ENCODE measurements around the gene DMD.

DNA sequence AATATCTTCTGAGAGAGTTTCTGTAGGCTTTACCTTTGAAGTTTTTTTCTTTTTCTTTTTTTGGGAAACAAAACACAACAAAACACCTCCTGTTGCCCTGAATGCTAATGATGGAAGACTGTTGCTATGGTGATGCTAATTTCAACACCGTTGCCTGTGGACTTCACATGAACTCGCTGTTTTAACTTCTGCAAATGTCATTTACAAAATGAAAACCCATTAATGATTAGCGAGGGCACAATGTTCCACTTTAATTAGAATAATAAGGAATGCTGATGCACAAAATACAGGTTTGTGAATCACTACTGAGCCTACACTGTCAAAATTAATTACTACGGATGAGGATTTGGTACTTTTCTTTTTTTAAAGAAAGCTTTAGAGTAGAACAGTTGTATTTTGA, 1912.4 kb downstream of the DMD start:
- TF ChIP-seq EP300 (IDR thresholded peaks at IDR 0.05): no peak
- TF ChIP-seq, protein P1, sequence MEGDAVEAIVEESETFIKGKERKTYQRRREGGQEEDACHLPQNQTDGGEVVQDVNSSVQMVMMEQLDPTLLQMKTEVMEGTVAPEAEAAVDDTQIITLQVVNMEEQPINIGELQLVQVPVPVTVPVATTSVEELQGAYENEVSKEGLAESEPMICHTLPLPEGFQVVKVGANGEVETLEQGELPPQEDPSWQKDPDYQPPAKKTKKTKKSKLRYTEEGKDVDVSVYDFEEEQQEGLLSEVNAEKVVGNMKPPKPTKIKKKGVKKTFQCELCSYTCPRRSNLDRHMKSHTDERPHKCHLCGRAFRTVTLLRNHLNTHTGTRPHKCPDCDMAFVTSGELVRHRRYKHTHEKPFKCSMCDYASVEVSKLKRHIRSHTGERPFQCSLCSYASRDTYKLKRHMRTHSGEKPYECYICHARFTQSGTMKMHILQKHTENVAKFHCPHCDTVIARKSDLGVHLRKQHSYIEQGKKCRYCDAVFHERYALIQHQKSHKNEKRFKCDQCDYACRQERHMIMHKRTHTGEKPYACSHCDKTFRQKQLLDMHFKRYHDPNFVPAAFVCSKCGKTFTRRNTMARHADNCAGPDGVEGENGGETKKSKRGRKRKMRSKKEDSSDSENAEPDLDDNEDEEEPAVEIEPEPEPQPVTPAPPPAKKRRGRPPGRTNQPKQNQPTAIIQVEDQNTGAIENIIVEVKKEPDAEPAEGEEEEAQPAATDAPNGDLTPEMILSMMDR (IDR thresholded peaks at IDR 0.05): no peak
- no peak for TF ChIP-seq POLR2A (IDR thresholded peaks at IDR 0.05)
- no peak for TF ChIP-seq POLR2AphosphoS5 (IDR thresholded peaks at IDR 0.05)
